SU-DHL-6 (cell line): ENCODE measurements around the gene THY1.

Source experiments
- H2AFZ ChIP-seq: fragments of 200-600 bp; sonication (generic); 2 replicates; pipeline ENCODE4 v1.6.1; 2014; ENCODE audit warnings: low read depth, mild to moderate bottlenecking, moderate library complexity, mixed read lengths, antibody characterized with exemption, low read length; ENCODE audit not compliant: severe bottlenecking
- H3F3A ChIP-seq: fragments of 200-600 bp; shearing (Covaris generic); 2 replicates; pipeline ENCODE4 v1.6.0; 2016; ENCODE audit warnings: antibody characterized with exemption, mild to moderate bottlenecking; ENCODE audit not compliant: insufficient read depth
- H3K27ac ChIP-seq: fragments of 200-600 bp; sonication (generic); 2 replicates; pipeline ENCODE4 v1.5.1; 2016; ENCODE audit warnings: low read depth, mild to moderate bottlenecking, low read length, moderate library complexity, mixed read lengths
- H3K27me3 ChIP-seq: fragments of 200-600 bp; sonication (generic), shearing (Covaris generic); 2 replicates; pipeline ENCODE4 v1.6.0; 2014; ENCODE audit warnings: mild to moderate bottlenecking, low read length
- H3K36me3 ChIP-seq: fragments of 200-600 bp; sonication (generic); 2 replicates; pipeline ENCODE4 v1.6.1; 2014; ENCODE audit warnings: mild to moderate bottlenecking, low read length, mixed read lengths
- H3K4me2 ChIP-seq: fragments of 300-600, 200-600 bp; shearing (Covaris generic), sonication (generic); 2 replicates; pipeline ENCODE4 v1.6.0; 2014; ENCODE audit warnings: low read length, low read depth, mild to moderate bottlenecking; ENCODE audit not compliant: poor library complexity, severe bottlenecking
- H3K4me3 ChIP-seq: fragments of 200-600 bp; sonication (generic); 2 replicates; pipeline ENCODE4 v1.5.1; 2014; ENCODE audit warnings: antibody characterized with exemption, low read length, mild to moderate bottlenecking, mixed read lengths; ENCODE audit not compliant: insufficient read depth, poor library complexity, severe bottlenecking
- H3K79me2 ChIP-seq: fragments of 200-600 bp; sonication (generic); 2 replicates; pipeline ENCODE4 v1.6.1; 2014; ENCODE audit warnings: mild to moderate bottlenecking, low read length, moderate library complexity; ENCODE audit not compliant: insufficient read depth
- H3K9ac ChIP-seq: fragments of 200-600 bp; sonication (generic); 2 replicates; pipeline ENCODE4 v1.7.0; 2014; ENCODE audit warnings: mild to moderate bottlenecking, low read length
- H3K9me2 ChIP-seq: fragments of 200-600 bp; sonication (generic); replicated peaks from 2 replicates; pipeline ENCODE4 v1.6.1; 2014; ENCODE audit warnings: low read length; ENCODE audit not compliant: insufficient read depth
- H3K9me3 ChIP-seq: fragments of 200-600 bp; sonication (generic); 2 replicates; pipeline ENCODE4 v1.6.1; 2014; ENCODE audit warnings: low read length, mixed read lengths; ENCODE audit not compliant: insufficient read depth
- H4K20me1 ChIP-seq: fragments of 200-600 bp; sonication (generic); 2 replicates; pipeline ENCODE4 v1.6.1; 2014; ENCODE audit warnings: low read depth, mild to moderate bottlenecking, antibody characterized with exemption, low read length, moderate library complexity, mixed read lengths
- CTCF ChIP-seq: fragments of 200-600 bp; sonication (generic); IDR thresholded peaks from one replicate; pipeline ENCODE4 v1.5.1; 2017; ENCODE audit warnings: antibody characterized with exemption, mild to moderate bottlenecking, low read length, moderate library complexity; ENCODE audit not compliant: insufficient read depth, poor library complexity, severe bottlenecking
- EZH2phosphoT487 ChIP-seq: fragments of 200-600 bp; sonication (generic), shearing (Covaris generic); conservative IDR thresholded peaks from 2 replicates; pipeline ENCODE4 v1.6.1; 2018; ENCODE audit warnings: mild to moderate bottlenecking, antibody characterized with exemption, low read length, moderate library complexity, mixed read lengths

Gene THY1

GRCh38 chr11:119433358-119433725 lies 10.4 kb upstream of the THY1 start:
- Histone ChIP-seq H3K4me3 (no peak overlapping the region), H4K20me1 (no peaks in the 10 kb centered on the region), H3K27me3 (no peaks in the 10 kb centered on the region), H3K9ac (no peak overlapping the region), H3K9me3 (no peaks in the 10 kb centered on the region), H3K9me2 (no peaks in the 10 kb centered on the region), H3K27ac (no peak overlapping the region), H3K36me3 (no peaks in the 10 kb centered on the region), H3K4me2 (no peak overlapping the region), H3K79me2 (no peaks in the 10 kb centered on the region), H2AFZ (no peak overlapping the region), H3F3A (no peaks in the 10 kb centered on the region)
- TF ChIP-seq EZH2phosphoT487 (no peak), CTCF (no peak)

GRCh38 chr11:119432484-119433357 lies 9.7 kb upstream of the THY1 start:
- no peak overlapping the region for H3K27ac ChIP-seq
- no peaks in the 10 kb centered on the region for H3K9me2 ChIP-seq
- H4K20me1 ChIP-seq = no peaks in the 10 kb centered on the region
- H3K79me2 ChIP-seq = no peaks in the 10 kb centered on the region
- H3K4me2 ChIP-seq = no peak overlapping the region
- H3K9ac ChIP-seq = no peak overlapping the region
- H3K36me3 ChIP-seq = no peaks in the 10 kb centered on the region
- no peaks in the 10 kb centered on the region for H3F3A ChIP-seq
- H3K4me3 ChIP-seq = no peak overlapping the region
- no peaks in the 10 kb centered on the region for H3K9me3 ChIP-seq
- TF ChIP-seq CTCF = no peak
- H2AFZ ChIP-seq = no peak overlapping the region
- no peaks in the 10 kb centered on the region for H3K27me3 ChIP-seq

- Histone ChIP-seq H3K4me2 (no peak overlapping the region), H3K79me2 (no peaks in the 10 kb centered on the region), H3K9me2 (no peaks in the 10 kb centered on the region), H3K27ac (no peak overlapping the region), H3F3A (no peaks in the 10 kb centered on the region), H3K27me3 (no peaks in the 10 kb centered on the region), H2AFZ (no peak overlapping the region), H3K36me3 (no peaks in the 10 kb centered on the region), H3K9ac (no peak overlapping the region), H3K9me3 (no peaks in the 10 kb centered on the region), H3K4me3 (no peak overlapping the region), H4K20me1 (no peaks in the 10 kb centered on the region)
- no peak for TF ChIP-seq EZH2phosphoT487
Measured at GRCh38 chr11:119431523-119431922, 8.6 kb upstream of the THY1 start.

- H3K79me2 ChIP-seq = no peaks in the 10 kb centered on the region
- H3K4me3 ChIP-seq = no peak overlapping the region
- TF ChIP-seq CTCF = no peak
- TF ChIP-seq EZH2phosphoT487 = no peak
- no peaks in the 10 kb centered on the region for H3K27me3 ChIP-seq
- no peaks in the 10 kb centered on the region for H3K9me2 ChIP-seq
- no peaks in the 10 kb centered on the region for H4K20me1 ChIP-seq
- H3K27ac ChIP-seq = no peak overlapping the region
- H3F3A ChIP-seq = no peaks in the 10 kb centered on the region
- no peaks in the 10 kb centered on the region for H3K9me3 ChIP-seq
- H3K36me3 ChIP-seq = no peaks in the 10 kb centered on the region
- no peak overlapping the region for H2AFZ ChIP-seq
- no peak overlapping the region for H3K4me2 ChIP-seq
- no peak overlapping the region for H3K9ac ChIP-seq
Measured at GRCh38 chr11:119427279-119427678, 4.3 kb upstream of the THY1 start.
